ELF-1 (cell line): ENCODE data around the gene RHD.
"Not testable (repeated sequence)": the region's sequence is repeated elsewhere in the genome, so short reads cannot be mapped to it uniquely, and the experiment has no call there.

ENCODE experiments used
- DNase-seq: peaks from one replicate; pipeline ENCODE4 v3.0.0-alpha.2; 2016; ENCODE audit warnings: low read depth, low spot score

The RHD gene

GRCh38 chr1:25355841-25356395, 83.6 kb downstream of the RHD start:
- DNase-seq, result no peak

DNA sequence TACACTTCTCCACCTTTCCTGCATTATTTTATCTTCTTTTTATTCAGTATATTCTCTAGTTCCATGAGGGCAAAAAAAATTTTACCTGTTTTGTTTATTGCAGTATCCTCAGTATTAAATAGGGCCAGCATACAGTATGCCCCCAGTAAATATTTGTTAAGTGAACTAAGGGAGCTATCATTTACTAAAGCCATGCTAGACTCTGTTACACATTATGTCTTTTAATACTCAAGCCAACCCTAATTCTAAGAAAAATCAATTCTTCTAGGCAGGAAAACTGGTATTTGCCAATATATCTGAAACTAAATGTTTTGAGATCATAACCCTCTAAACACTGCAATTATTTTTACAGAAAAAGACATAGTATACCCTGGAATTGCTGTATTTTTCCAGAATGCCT, 84.1 kb downstream of the RHD start:
- DNase-seq, result no peak

GRCh38 chr1:25356848-25357247, 84.5 kb downstream of the RHD start:
- DNase-seq, result no peak

DNA sequence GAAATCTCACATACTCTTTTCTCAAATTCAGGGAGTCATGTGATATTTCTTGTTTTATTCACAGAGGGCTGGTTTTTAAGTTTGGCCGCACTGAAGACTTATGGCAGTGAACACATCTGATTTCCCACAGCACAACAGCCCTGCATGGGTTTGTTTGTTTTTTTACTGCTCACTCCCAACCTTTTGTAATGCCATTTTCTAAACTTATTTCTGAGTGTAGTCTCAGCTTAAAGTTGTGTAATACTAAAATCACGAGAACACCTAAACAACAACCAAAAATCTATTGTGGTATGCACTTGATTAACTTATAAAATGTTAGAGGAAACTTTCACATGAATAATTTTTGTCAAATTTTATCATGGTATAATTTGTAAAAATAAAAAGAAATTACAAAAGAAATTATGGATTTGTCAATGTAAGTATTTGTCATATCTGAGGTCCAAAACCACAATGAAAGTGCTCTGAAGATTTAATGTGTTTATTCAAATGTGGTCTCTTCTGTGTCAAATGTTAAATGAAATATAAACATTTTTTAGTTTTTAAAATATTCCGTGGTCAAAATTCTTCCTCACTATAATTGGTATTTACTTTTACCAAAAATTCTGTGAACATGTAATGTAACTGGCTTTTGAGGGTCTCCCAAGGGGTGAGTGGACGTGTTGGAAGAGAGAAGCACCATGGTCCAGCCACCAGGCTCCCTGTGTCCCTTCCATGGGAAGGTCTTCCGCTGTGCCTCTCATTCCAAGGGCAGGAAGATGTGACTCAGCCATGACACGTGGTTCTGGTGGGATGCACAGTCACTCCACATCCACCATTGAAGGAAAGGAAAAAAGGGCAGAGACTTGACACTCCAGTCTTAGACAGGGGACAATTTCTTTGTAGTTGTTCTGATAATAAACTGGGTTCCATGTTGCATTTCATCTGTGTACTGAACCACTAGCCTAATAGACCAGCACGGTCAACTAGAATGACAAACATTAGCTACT, 88.6 kb downstream of the RHD start:
- DNase-seq, result no peak

DNA sequence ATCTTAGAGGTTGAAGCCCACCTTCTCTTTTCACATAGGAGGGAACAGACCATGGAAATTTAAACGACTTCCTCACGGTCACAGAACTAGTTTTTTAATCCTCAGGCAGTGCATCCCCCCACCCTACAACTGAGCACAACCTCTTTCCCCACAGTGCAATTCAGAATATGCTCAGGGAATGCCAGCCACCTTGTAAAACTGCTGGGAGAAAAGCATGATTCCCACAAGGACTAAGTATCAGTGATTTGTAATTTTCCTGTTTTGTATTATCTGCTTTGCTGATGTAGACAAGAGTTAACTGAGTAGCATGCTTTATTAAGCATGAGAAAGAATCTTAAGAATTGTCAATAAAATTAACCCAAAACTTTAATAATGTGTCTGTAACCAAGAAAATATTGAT, 89.6 kb downstream of the RHD start:
- DNase-seq, result no peak

- not testable (repeated sequence) for DNase-seq
Measured at GRCh38 chr1:25362634-25363559, 90.6 kb downstream of the RHD start.

GRCh38 chr1:25369241-25369640, 96.9 kb downstream of the RHD start:
- DNase-seq, result peak; percentile 48

GRCh38 chr1:25369691-25370271, 97.5 kb downstream of the RHD start:
- not testable (repeated sequence) for DNase-seq

DNA sequence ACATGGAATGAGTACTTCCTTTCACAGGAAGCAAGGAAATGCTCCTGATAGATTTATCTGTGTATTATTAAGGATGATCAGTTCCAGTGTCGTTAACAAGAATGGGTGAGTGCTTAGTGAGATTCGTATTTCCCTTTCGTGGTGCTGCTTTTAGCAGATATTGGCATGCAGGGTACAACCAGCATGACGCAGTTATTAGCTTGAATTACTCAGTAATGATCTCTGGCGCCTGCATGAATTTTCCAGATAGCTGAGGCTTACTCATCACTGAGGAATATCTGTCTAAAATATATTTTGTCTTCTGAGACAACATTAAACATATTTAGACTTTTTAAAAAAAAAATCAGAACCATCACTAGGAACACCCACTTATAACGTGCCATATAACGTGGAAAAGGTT, 99.4 kb downstream of the RHD start:
- not testable (repeated sequence) for DNase-seq

- not testable (repeated sequence) for DNase-seq
Measured at GRCh38 chr1:25378367-25378766, 106.1 kb downstream of the RHD start.
